Glutamatergic neuron (in vitro differentiated cells): ENCODE results near the gene CFAP206. TPM values are rescaled to one million over a fixed set of nuclear protein-coding genes. Genes with fewer than 3 reads are reported as not detected.

Experiments
- DNase-seq: peaks from one replicate; pipeline ENCODE4 v3.0.0; 2022
- H3K27ac Mint-ChIP-seq: one replicate; pipeline ENCODE4 v1.8.0; 2020; ENCODE audit warnings: mild to moderate bottlenecking, mixed read lengths, inconsistent platforms; ENCODE audit not compliant: unreplicated experiment
- H3K27me3 Mint-ChIP-seq: one replicate; pipeline ENCODE4 v1.8.0; 2020; ENCODE audit warnings: mild to moderate bottlenecking, moderate library complexity, mixed read lengths, inconsistent platforms; ENCODE audit not compliant: unreplicated experiment
- H3K36me3 Mint-ChIP-seq: one replicate; pipeline ENCODE4 v1.8.0; 2020; ENCODE audit warnings: mild to moderate bottlenecking, mixed read lengths, inconsistent platforms; ENCODE audit not compliant: unreplicated experiment
- H3K4me1 Mint-ChIP-seq: one replicate; pipeline ENCODE4 v1.8.0; 2020; ENCODE audit warnings: mild to moderate bottlenecking, low read depth, mixed read lengths, inconsistent platforms; ENCODE audit not compliant: unreplicated experiment
- H3K4me3 Mint-ChIP-seq: one replicate; pipeline ENCODE4 v1.8.0; 2020; ENCODE audit warnings: mild to moderate bottlenecking, mixed read lengths, inconsistent platforms; ENCODE audit not compliant: unreplicated experiment
- H3K9me3 Mint-ChIP-seq: one replicate; pipeline ENCODE4 v1.8.0; 2020; ENCODE audit warnings: mild to moderate bottlenecking, moderate library complexity, mixed read lengths, inconsistent platforms; ENCODE audit not compliant: unreplicated experiment
- total RNA-seq: library from RNA; stranded (reverse); fragmentation: NEBNext Ultra II Directional; extraction: Animal tissue kit (Norgen Biotek cat#: 25700); gene quantifications from one replicate; pipeline ENCODE4 v1.2.1, GENCODE V29; 2021; ENCODE audit not compliant: unreplicated experiment
- TF ChIP-seq, protein P1 (sequence below): fragments of 200-600 bp; sonication (generic); IDR thresholded peaks from one replicate; pipeline ENCODE4 v1.5.0; 2021; ENCODE audit not compliant: partially characterized antibody, unreplicated experiment

CFAP206 gene
- total RNA-seq, 1 donor from 2014 or later: 1.9 TPM

DNA sequence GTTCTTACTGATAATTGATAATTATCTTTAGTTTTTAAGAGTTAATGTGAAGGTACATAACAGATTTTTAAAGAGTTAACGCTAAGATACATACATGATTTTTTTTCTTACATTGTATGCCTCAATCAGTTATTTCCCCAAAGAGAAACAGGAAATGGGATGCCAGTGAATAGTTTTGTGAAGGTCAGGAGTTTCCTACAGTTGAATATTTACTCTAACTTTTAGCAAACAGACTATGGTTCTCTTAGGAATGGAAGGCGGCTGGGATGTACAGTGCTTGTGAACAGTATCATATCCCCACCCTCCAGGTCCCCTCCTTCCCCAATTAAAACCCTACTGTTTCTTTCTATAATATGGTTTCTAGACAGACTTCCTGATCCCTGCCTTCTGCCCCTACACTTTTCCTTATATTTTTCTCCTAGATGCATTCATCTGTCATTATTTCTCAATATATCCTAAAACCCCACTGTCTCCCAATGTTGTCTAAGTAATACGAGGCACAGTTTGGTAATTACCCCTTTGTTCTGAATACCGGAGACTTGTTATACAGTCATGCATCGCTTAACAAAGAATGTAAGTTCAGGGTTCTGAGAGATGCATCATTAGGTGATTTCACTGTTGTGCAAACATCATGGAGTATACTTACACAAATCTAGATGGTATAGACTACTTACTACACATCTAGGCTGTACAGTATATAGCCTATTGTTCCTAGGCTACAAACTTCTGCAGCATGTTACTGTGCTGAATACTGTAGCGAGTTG is 94.2 kb downstream of the CFAP206 start:
- TF ChIP-seq, protein P1, sequence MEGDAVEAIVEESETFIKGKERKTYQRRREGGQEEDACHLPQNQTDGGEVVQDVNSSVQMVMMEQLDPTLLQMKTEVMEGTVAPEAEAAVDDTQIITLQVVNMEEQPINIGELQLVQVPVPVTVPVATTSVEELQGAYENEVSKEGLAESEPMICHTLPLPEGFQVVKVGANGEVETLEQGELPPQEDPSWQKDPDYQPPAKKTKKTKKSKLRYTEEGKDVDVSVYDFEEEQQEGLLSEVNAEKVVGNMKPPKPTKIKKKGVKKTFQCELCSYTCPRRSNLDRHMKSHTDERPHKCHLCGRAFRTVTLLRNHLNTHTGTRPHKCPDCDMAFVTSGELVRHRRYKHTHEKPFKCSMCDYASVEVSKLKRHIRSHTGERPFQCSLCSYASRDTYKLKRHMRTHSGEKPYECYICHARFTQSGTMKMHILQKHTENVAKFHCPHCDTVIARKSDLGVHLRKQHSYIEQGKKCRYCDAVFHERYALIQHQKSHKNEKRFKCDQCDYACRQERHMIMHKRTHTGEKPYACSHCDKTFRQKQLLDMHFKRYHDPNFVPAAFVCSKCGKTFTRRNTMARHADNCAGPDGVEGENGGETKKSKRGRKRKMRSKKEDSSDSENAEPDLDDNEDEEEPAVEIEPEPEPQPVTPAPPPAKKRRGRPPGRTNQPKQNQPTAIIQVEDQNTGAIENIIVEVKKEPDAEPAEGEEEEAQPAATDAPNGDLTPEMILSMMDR: no peak
- peaks cover 6% of the 10 kb centered on the region for H3K4me1 Mint-ChIP-seq
- H3K9me3 Mint-ChIP-seq: peaks cover 2% of the 10 kb centered on the region
- no peak overlapping the region for H3K4me3 Mint-ChIP-seq
- no peaks in the 10 kb centered on the region for H3K27me3 Mint-ChIP-seq
- H3K36me3 Mint-ChIP-seq: no peaks in the 10 kb centered on the region
- H3K27ac Mint-ChIP-seq: no peak overlapping the region
- DNase-seq: no peak

DNA sequence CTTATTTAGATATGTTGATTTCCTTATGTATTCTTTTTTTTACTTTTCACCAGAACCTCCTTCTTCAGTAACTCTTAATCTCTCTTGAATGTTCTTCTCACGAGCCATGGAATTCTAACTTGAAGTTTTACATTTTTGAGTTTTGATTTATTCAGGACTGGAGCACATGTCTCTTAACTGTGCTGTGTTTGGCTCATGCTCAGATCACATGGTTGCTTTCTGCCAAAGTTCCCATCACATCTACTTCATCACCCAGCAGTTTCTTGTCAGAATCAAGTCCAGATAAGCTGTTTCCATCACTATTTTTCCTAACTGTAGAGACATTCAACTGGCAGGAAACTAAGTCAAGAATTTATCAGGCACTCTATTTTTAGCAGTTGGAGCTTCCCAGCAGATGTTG is 96.7 kb downstream of the CFAP206 start:
- peaks cover 6% of the 10 kb centered on the region for H3K4me1 Mint-ChIP-seq
- DNase-seq: no peak
- H3K36me3 Mint-ChIP-seq: no peaks in the 10 kb centered on the region
- no peaks in the 10 kb centered on the region for H3K27me3 Mint-ChIP-seq
- no peak overlapping the region for H3K4me3 Mint-ChIP-seq
- H3K27ac Mint-ChIP-seq: no peak overlapping the region
- TF ChIP-seq, protein P1: no peak
- H3K9me3 Mint-ChIP-seq: peaks cover 2% of the 10 kb centered on the region

Other genes starting within 250 kb of the CFAP206 start
- 22.5 TPM for gene SMIM8, start 85.4 kb upstream of the CFAP206 start, total RNA-seq
- gene GJB7, start 78.7 kb upstream of the CFAP206 start, total RNA-seq: 1.2 TPM
- 8.2 TPM for gene C6orf163, start 63.2 kb upstream of the CFAP206 start, total RNA-seq
- 21.9 TPM for gene SLC35A1, start 65.0 kb downstream of the CFAP206 start, total RNA-seq
- gene RARS2, start 182.0 kb downstream of the CFAP206 start, total RNA-seq: 42.0 TPM
- 20.1 TPM for gene ORC3, start 182.2 kb downstream of the CFAP206 start, total RNA-seq